Measurements from ENCODE around the gene SWSAP1. TPM values are rescaled to one million over a fixed set of nuclear protein-coding genes. Genes with fewer than 3 reads are reported as not detected.

Gene SWSAP1
- total and polyA plus RNA-seq, 9 of the 15 experiments (the other 6 are each of a cell fraction or from before 2014, with no cell fraction given): 0.18 to 2.8 (median 1.7) TPM

- TF ChIP-seq TARDBP (IDR thresholded peaks at IDR 0.05): no peak
- no peak for TF ChIP-seq HNRNPK (IDR thresholded peaks at IDR 0.05; ENCODE audit: low read depth, low read length, poor library complexity, severe bottlenecking)
- peak; percentile 100 for TF ChIP-seq ZBTB33 (CRISPR knock-in tag; IDR thresholded peaks at IDR 0.05)
- no peak for TF ChIP-seq HNRNPLL (IDR thresholded peaks at IDR 0.05; ENCODE audit: low read depth, low read length, poor library complexity, severe bottlenecking)
- TF ChIP-seq ARID3B (CRISPR knock-in tag; IDR thresholded peaks at IDR 0.05; ENCODE audit: borderline replicate concordance): 0 out of 2 replicates have a peak, but pooled peaks have one; percentile 14
- TF ChIP-seq SP1 (CRISPR knock-in tag; IDR thresholded peaks at IDR 0.05): peak; percentile 72; the same call in 1 of the 2 replicates
- no peak for TF ChIP-seq CEBPG (CRISPR knock-in tag; IDR thresholded peaks at IDR 0.05)
- no peak for TF ChIP-seq CEBPG (tag; conservative IDR thresholded peaks at IDR 0.05 in 1 of 2, IDR thresholded peaks at IDR 0.05 in 1 of 2)
- no peak for TF ChIP-seq NFE2L1 (tag; IDR thresholded peaks at IDR 0.05; ENCODE audit: borderline replicate concordance, low read depth)
- TF ChIP-seq BACH1 (tag; IDR thresholded peaks at IDR 0.05): no peak
- peak in 1 of 2 experiments; percentile 51; a peak in 1 of 4 replicates for TF ChIP-seq SIN3A (IDR thresholded peaks at IDR 0.05; ENCODE audit: borderline replicate concordance in 2 of 2, control insufficient read depth in 1 of 2, low read depth in 2 of 2, low read length in 2 of 2)
- TF ChIP-seq ZEB2 (IDR thresholded peaks at IDR 0.05): no peak
- TF ChIP-seq ZBTB1 (CRISPR knock-in tag; IDR thresholded peaks at IDR 0.05; ENCODE audit: borderline replicate concordance, low read depth): peak; percentile 42; the same call in 1 of the 2 replicates
- TF ChIP-seq RBFOX2 (IDR thresholded peaks at IDR 0.05; ENCODE audit: low read depth, low read length): peak; percentile 59
- TF ChIP-seq KLF1 (tag; IDR thresholded peaks at IDR 0.05): 0 out of 2 replicates have a peak, but pooled peaks have one; percentile 43
- TF ChIP-seq KDM4B (IDR thresholded peaks at IDR 0.05; ENCODE audit: borderline replicate concordance in 2 of 2, low read depth in 1 of 2): no peak
- no peak for TF ChIP-seq NCOA1 (IDR thresholded peaks at IDR 0.05; ENCODE audit: low read depth)
- TF ChIP-seq RBBP5 (IDR thresholded peaks at IDR 0.05; ENCODE audit: borderline replicate concordance, insufficient read depth, low read length, poor library complexity, severe bottlenecking): no peak
- TF ChIP-seq SMARCA5 (IDR thresholded peaks at IDR 0.05): no peak
- TF ChIP-seq MNT (conservative IDR thresholded peaks at IDR 0.05): 0 out of 4 replicates have a peak, but pooled peaks of 1 of the 2 experiments have one; percentile 30
- TF ChIP-seq ZNF316 (IDR thresholded peaks at IDR 0.05): no peak
- peak; percentile 70; the same call in 1 of the 2 replicates for TF ChIP-seq L3MBTL2 (IDR thresholded peaks at IDR 0.05)
These were observed 13.3 kb upstream of the SWSAP1 start (continued) for GRCh38 chr19:11361037-11361770.
